ENCODE measurements around the gene NT5C. TPM values are rescaled to one million over a fixed set of nuclear protein-coding genes. Genes with fewer than 3 reads are reported as not detected.
A peak's percentile ranks its signal among the peaks of the same experiment; 100 is the strongest.

Gene NT5C
- 100 to 1,000 TPM in 2 of 4 donors, 10 to 100 TPM in 2; 48.6 to 169 (median 111) TPM for polyA plus RNA-seq
- long read RNA-seq, donor 1: 0 reads
- long read RNA-seq, donor 2, transcript NT5C-201 (5 exons, 954 nt): major isoform, 8 of 13 reads
- long read RNA-seq, donor 2, partial matches to known transcripts: 0 of 13 reads
- long read RNA-seq, donor 2, other reads (novel, unspliced or antisense): 0 of 13 reads
- long read RNA-seq, donor 3, transcript NT5C-201 (5 exons, 954 nt): major isoform, 10 of 23 reads
- long read RNA-seq, donor 3, transcript NT5C-214 (2 exons, 503 nt): minor isoform, 5 of 23 reads
- long read RNA-seq, donor 3, partial matches to known transcripts: 0 of 23 reads
- long read RNA-seq, donor 3, other reads (novel, unspliced or antisense): 0 of 23 reads
- long read RNA-seq, donor 4, partial matches to known transcripts: 0 of 2 reads
- long read RNA-seq, donor 4, other reads (novel, unspliced or antisense): 0 of 2 reads
- long read RNA-seq, donor 5, partial matches to known transcripts: 0 of 8 reads
- long read RNA-seq, donor 5, other reads (novel, unspliced or antisense): 0 of 8 reads
- long read RNA-seq, donor 6, transcript NT5C-214 (2 exons, 503 nt): minor isoform, 6 of 18 reads
- long read RNA-seq, donor 6, transcript NT5C-201 (5 exons, 954 nt): major isoform, 10 of 18 reads
- long read RNA-seq, donor 6, partial matches to known transcripts: 0 of 18 reads
- long read RNA-seq, donor 6, other reads (novel, unspliced or antisense): 0 of 18 reads
- long read RNA-seq, donor 7, transcript NT5C-214 (2 exons, 503 nt): minor isoform, 6 of 53 reads
- long read RNA-seq, donor 7, transcript NT5C-201 (5 exons, 954 nt): major isoform, 31 of 53 reads
- long read RNA-seq, donor 7, transcript NT5C-212 (4 exons, 921 nt): minor isoform, 5 of 53 reads
- long read RNA-seq, donor 7, partial matches to known transcripts: 0 of 53 reads
- long read RNA-seq, donor 7, other reads (novel, unspliced or antisense): 0 of 53 reads
- long read RNA-seq, donor 8, partial matches to known transcripts: 0 of 5 reads
- long read RNA-seq, donor 8, other reads (novel, unspliced or antisense): 0 of 5 reads
- long read RNA-seq, donor 9, partial matches to known transcripts: 0 of 5 reads
- long read RNA-seq, donor 9, other reads (novel, unspliced or antisense): 0 of 5 reads
- long read RNA-seq, donor 10, transcript NT5C-201 (5 exons, 954 nt): major isoform, 21 of 33 reads
- long read RNA-seq, donor 10, partial matches to known transcripts: 0 of 33 reads
- long read RNA-seq, donor 10, other reads (novel, unspliced or antisense): 0 of 33 reads

GRCh38 chr17:75131278-75132017 lies at the start of gene NT5C:
Gene NT5C (minus strand): TSS chr17:75131742. CDS start chr17:75131707, 35 bp downstream.
- no peak for FAIRE-seq
- WGBS, 3 donors: 0% methylated on average over 66 to 82 of the region's 82 CpGs

GRCh38 chr17:75181110-75181509 lies 49.6 kb upstream of the NT5C start:
- Histone ChIP-seq H3K4me3 (ENCODE audit: low read depth in 1 of 3, low read length in 3 of 3) (peak overlapping the region in 2 of 3 donors; percentile 69 to 97), H3K4me1 (ENCODE audit: control insufficient read depth in 3 of 3, insufficient read depth in 2 of 3, low read depth in 1 of 3, low read length in 2 of 3) (no peaks in the 10 kb centered on the region), H3K27ac (ENCODE audit: low read depth in 1 of 3, low read length in 2 of 3) (no peak overlapping the region), H3K27me3 (ENCODE audit: control insufficient read depth in 3 of 3, insufficient read depth in 3 of 3, low read length in 3 of 3) (no peaks in the 10 kb centered on the region), H3K36me3 (ENCODE audit: control insufficient read depth in 3 of 3, insufficient read depth in 2 of 3, low read depth in 1 of 3, low read length in 3 of 3) (peaks cover 0 to 44% (median 4%) of the 10 kb centered on the region in 3 donors), H3K9me3 (ENCODE audit: control insufficient read depth in 2 of 2, insufficient read depth in 1 of 2, low read depth in 1 of 2, low read length in 1 of 2) (no peaks in the 10 kb centered on the region)
- WGBS, 3 donors: 3 to 7% (median 5%) methylated on average over 8 of the region's 8 CpGs
- no peak for FAIRE-seq
- no peak for DNase-seq

More at GRCh38 chr17:75131278-75132017, at the start of gene NT5C:
- peak; percentile 85 to 96 for DNase-seq
- Histone ChIP-seq H3K4me1 (ENCODE audit: control insufficient read depth in 3 of 3, insufficient read depth in 2 of 3, low read depth in 1 of 3, low read length in 2 of 3) (peaks cover 0 to 12% (median 0%) of the 10 kb centered on the region in 3 donors), H3K27me3 (ENCODE audit: control insufficient read depth in 3 of 3, insufficient read depth in 3 of 3, low read length in 3 of 3) (no peaks in the 10 kb centered on the region), H3K4me3 (ENCODE audit: low read depth in 1 of 3, low read length in 3 of 3) (peak within 1 kb of the TSS; percentile 84 to 92 (median 87)), H3K9me3 (ENCODE audit: control insufficient read depth in 2 of 2, insufficient read depth in 1 of 2, low read depth in 1 of 2, low read length in 1 of 2) (no peaks in the 10 kb centered on the region), H3K27ac (ENCODE audit: low read depth in 1 of 3, low read length in 2 of 3) (peak within 1 kb of the TSS; percentile 85 to 88 (median 85)), H3K36me3 (ENCODE audit: control insufficient read depth in 3 of 3, insufficient read depth in 2 of 3, low read depth in 1 of 3, low read length in 3 of 3) (peaks cover 0 to 49% (median 5%) of the 10 kb centered on the region in 3 donors)

- no peak for FAIRE-seq
- Histone ChIP-seq H3K9me3 (ENCODE audit: control insufficient read depth in 2 of 2, insufficient read depth in 1 of 2, low read depth in 1 of 2, low read length in 1 of 2) (no peaks in the 10 kb centered on the region), H3K4me1 (ENCODE audit: control insufficient read depth in 3 of 3, insufficient read depth in 2 of 3, low read depth in 1 of 3, low read length in 2 of 3) (no peaks in the 10 kb centered on the region)
Observed at GRCh38 chr17:75178453-75178852, 46.9 kb upstream of the NT5C start.

GRCh38 chr17:75176625-75177024 lies 45.1 kb upstream of the NT5C start:
- DNase-seq (no peak), FAIRE-seq (no peak)
- no peaks in the 10 kb centered on the region for H3K4me1 ChIP-seq (ENCODE audit: control insufficient read depth in 3 of 3, insufficient read depth in 2 of 3, low read depth in 1 of 3, low read length in 2 of 3)
- WGBS, 3 donors: 87 to 88% (median 88%) methylated on average over 5 of the region's 5 CpGs
- H3K27me3 ChIP-seq (ENCODE audit: control insufficient read depth in 3 of 3, insufficient read depth in 3 of 3, low read length in 3 of 3): no peaks in the 10 kb centered on the region
- no peak overlapping the region for H3K4me3 ChIP-seq (ENCODE audit: low read depth in 1 of 3, low read length in 3 of 3)
- no peaks in the 10 kb centered on the region for H3K9me3 ChIP-seq (ENCODE audit: control insufficient read depth in 2 of 2, insufficient read depth in 1 of 2, low read depth in 1 of 2, low read length in 1 of 2)
- H3K36me3 ChIP-seq (ENCODE audit: control insufficient read depth in 3 of 3, insufficient read depth in 2 of 3, low read depth in 1 of 3, low read length in 3 of 3): peaks cover 9 to 81% (median 19%) of the 10 kb centered on the region in 3 donors
- H3K27ac ChIP-seq (ENCODE audit: low read depth in 1 of 3, low read length in 2 of 3): no peak overlapping the region

More at GRCh38 chr17:75178453-75178852, 46.9 kb upstream of the NT5C start:
- peaks cover 6 to 67% (median 15%) of the 10 kb centered on the region in 3 donors for H3K36me3 ChIP-seq (ENCODE audit: control insufficient read depth in 3 of 3, insufficient read depth in 2 of 3, low read depth in 1 of 3, low read length in 3 of 3)
- no peak overlapping the region for H3K4me3 ChIP-seq (ENCODE audit: low read depth in 1 of 3, low read length in 3 of 3)
- H3K27me3 ChIP-seq (ENCODE audit: control insufficient read depth in 3 of 3, insufficient read depth in 3 of 3, low read length in 3 of 3): no peaks in the 10 kb centered on the region
- no peak overlapping the region for H3K27ac ChIP-seq (ENCODE audit: low read depth in 1 of 3, low read length in 2 of 3)
- no peak for DNase-seq
- 84 to 95% (median 89%) methylated on average over 4 to 6 of the region's 6 CpGs for WGBS, 3 donors

- 94 to 97% (median 96%) methylated on average over 11 of the region's 11 CpGs for WGBS, 3 donors
- no peaks in the 10 kb centered on the region for H3K4me1 ChIP-seq (ENCODE audit: control insufficient read depth in 3 of 3, insufficient read depth in 2 of 3, low read depth in 1 of 3, low read length in 2 of 3)
- no peaks in the 10 kb centered on the region for H3K27me3 ChIP-seq (ENCODE audit: control insufficient read depth in 3 of 3, insufficient read depth in 3 of 3, low read length in 3 of 3)
- peaks cover 9 to 87% (median 19%) of the 10 kb centered on the region in 3 donors for H3K36me3 ChIP-seq (ENCODE audit: control insufficient read depth in 3 of 3, insufficient read depth in 2 of 3, low read depth in 1 of 3, low read length in 3 of 3)
- DNase-seq (no peak), FAIRE-seq (no peak)
- no peaks in the 10 kb centered on the region for H3K9me3 ChIP-seq (ENCODE audit: control insufficient read depth in 2 of 2, insufficient read depth in 1 of 2, low read depth in 1 of 2, low read length in 1 of 2)
- no peak overlapping the region for H3K27ac ChIP-seq (ENCODE audit: low read depth in 1 of 3, low read length in 2 of 3)
- H3K4me3 ChIP-seq (ENCODE audit: low read depth in 1 of 3, low read length in 3 of 3): no peak overlapping the region
Observed at GRCh38 chr17:75174996-75175395, 43.5 kb upstream of the NT5C start.

- WGBS, 3 donors: 78 to 85% (median 81%) methylated on average over 4 of the region's 4 CpGs
- H3K27ac ChIP-seq (ENCODE audit: low read depth in 1 of 3, low read length in 2 of 3): peak overlapping the region in 1 of 3 donors; percentile 6
Observed at GRCh38 chr17:75173526-75173925, 42.0 kb upstream of the NT5C start.

GRCh38 chr17:75168998-75169397 lies 37.5 kb upstream of the NT5C start:
- Histone ChIP-seq H3K9me3 (ENCODE audit: control insufficient read depth in 2 of 2, insufficient read depth in 1 of 2, low read depth in 1 of 2, low read length in 1 of 2) (no peaks in the 10 kb centered on the region), H3K4me1 (ENCODE audit: control insufficient read depth in 3 of 3, insufficient read depth in 2 of 3, low read depth in 1 of 3, low read length in 2 of 3) (no peaks in the 10 kb centered on the region), H3K27me3 (ENCODE audit: control insufficient read depth in 3 of 3, insufficient read depth in 3 of 3, low read length in 3 of 3) (no peaks in the 10 kb centered on the region), H3K4me3 (ENCODE audit: low read depth in 1 of 3, low read length in 3 of 3) (no peak overlapping the region), H3K36me3 (ENCODE audit: control insufficient read depth in 3 of 3, insufficient read depth in 2 of 3, low read depth in 1 of 3, low read length in 3 of 3) (peaks cover 7 to 71% (median 9%) of the 10 kb centered on the region in 3 donors), H3K27ac (ENCODE audit: low read depth in 1 of 3, low read length in 2 of 3) (no peak overlapping the region)
- no peak for FAIRE-seq
- 84 to 90% (median 87%) methylated on average over 4 of the region's 4 CpGs for WGBS, 3 donors
- DNase-seq: no peak

More at GRCh38 chr17:75173526-75173925, 42.0 kb upstream of the NT5C start:
- no peaks in the 10 kb centered on the region for H3K9me3 ChIP-seq (ENCODE audit: control insufficient read depth in 2 of 2, insufficient read depth in 1 of 2, low read depth in 1 of 2, low read length in 1 of 2)
- H3K4me1 ChIP-seq (ENCODE audit: control insufficient read depth in 3 of 3, insufficient read depth in 2 of 3, low read depth in 1 of 3, low read length in 2 of 3): no peaks in the 10 kb centered on the region
- FAIRE-seq (no peak), DNase-seq (no peak)
- H3K4me3 ChIP-seq (ENCODE audit: low read depth in 1 of 3, low read length in 3 of 3): no peak overlapping the region
- H3K36me3 ChIP-seq (ENCODE audit: control insufficient read depth in 3 of 3, insufficient read depth in 2 of 3, low read depth in 1 of 3, low read length in 3 of 3): peaks cover 9 to 87% (median 15%) of the 10 kb centered on the region in 3 donors
- no peaks in the 10 kb centered on the region for H3K27me3 ChIP-seq (ENCODE audit: control insufficient read depth in 3 of 3, insufficient read depth in 3 of 3, low read length in 3 of 3)

Data from small intestine (tissue), 16 donors.